ENCODE measurements around the gene CACHD1. TPM values are rescaled to one million over a fixed set of nuclear protein-coding genes. Genes with fewer than 3 reads are reported as not detected.

CACHD1 gene
- total and polyA plus RNA-seq, 7 donors: 1.1 to 5.8 (median 2.1) TPM

DNA sequence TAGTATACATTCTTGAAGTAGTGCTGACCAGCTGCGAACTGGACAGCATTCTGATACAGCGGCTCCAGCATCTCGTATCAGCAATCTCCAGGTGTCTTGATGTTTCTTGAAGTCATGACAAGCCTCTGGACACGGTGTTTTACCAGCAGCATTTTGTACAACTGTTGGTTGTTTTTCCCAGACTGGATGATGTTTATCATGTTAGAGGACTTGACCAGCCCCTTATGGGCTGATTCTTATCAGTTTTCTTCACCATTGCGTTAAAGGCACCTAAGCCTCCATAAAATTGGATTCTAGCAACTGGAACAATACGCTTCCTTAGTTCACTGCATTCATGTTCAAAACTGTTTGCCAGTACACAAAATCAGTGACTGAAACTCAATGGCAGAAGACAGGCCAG is 29.1 kb downstream of the CACHD1 start:
- H3K4me1 ChIP-seq: peaks cover 8% of the 10 kb centered on the region
- no peak overlapping the region for H3K4me3 ChIP-seq
- 77 to 85% (median 78%) methylated on average over 6 of the region's 6 CpGs for WGBS, 3 donors
- ATAC-seq (no peak), DNase-seq (no peak)
- H3K27ac ChIP-seq: no peak overlapping the region
- intact Hi-C loops (cut with DNase I): no loop called here
- no peaks in the 10 kb centered on the region for H3K27me3 ChIP-seq (ENCODE audit: insufficient read depth in 3 of 3, low read length in 2 of 3)
- no peaks in the 10 kb centered on the region for H3K9me3 ChIP-seq
- no peaks in the 10 kb centered on the region for H3K36me3 ChIP-seq (ENCODE audit: insufficient read depth in 1 of 2, low read depth in 1 of 2)
- TF ChIP-seq, protein P1, sequence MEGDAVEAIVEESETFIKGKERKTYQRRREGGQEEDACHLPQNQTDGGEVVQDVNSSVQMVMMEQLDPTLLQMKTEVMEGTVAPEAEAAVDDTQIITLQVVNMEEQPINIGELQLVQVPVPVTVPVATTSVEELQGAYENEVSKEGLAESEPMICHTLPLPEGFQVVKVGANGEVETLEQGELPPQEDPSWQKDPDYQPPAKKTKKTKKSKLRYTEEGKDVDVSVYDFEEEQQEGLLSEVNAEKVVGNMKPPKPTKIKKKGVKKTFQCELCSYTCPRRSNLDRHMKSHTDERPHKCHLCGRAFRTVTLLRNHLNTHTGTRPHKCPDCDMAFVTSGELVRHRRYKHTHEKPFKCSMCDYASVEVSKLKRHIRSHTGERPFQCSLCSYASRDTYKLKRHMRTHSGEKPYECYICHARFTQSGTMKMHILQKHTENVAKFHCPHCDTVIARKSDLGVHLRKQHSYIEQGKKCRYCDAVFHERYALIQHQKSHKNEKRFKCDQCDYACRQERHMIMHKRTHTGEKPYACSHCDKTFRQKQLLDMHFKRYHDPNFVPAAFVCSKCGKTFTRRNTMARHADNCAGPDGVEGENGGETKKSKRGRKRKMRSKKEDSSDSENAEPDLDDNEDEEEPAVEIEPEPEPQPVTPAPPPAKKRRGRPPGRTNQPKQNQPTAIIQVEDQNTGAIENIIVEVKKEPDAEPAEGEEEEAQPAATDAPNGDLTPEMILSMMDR (IDR thresholded peaks at IDR 0.05): no peak

DNA sequence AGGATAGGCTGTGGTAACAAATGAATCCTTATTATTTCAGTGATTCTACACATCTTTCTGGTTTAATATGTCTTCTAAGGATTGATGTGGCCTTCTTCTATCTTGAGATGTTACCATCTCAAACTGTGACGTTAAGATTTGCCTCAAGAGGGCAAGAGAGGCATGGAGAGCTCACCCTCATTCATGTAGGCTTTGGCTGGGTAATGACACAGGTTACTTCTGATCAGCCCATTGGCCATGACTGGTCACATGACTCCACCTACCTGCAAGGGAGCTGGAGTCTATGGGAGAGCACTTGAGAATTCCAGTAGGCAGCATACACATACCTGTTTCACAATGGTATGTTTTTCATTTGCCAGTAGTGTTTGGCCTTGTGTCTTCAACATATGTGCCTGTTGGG is 30.0 kb downstream of the CACHD1 start:
- H3K4me1 ChIP-seq: peaks cover 8% of the 10 kb centered on the region
- H3K9me3 ChIP-seq: no peaks in the 10 kb centered on the region
- 87 to 93% (median 92%) methylated on average over 1 of the region's 1 CpG for WGBS, 3 donors
- TF ChIP-seq, protein P1 (IDR thresholded peaks at IDR 0.05): no peak
- H3K27me3 ChIP-seq (ENCODE audit: insufficient read depth in 3 of 3, low read length in 2 of 3): no peaks in the 10 kb centered on the region
- H3K4me3 ChIP-seq: no peak overlapping the region
- intact Hi-C loops (cut with DNase I): no loop called here
- H3K36me3 ChIP-seq (ENCODE audit: insufficient read depth in 1 of 2, low read depth in 1 of 2): no peaks in the 10 kb centered on the region
- DNase-seq (no peak), ATAC-seq (no peak)
- H3K27ac ChIP-seq: no peak overlapping the region

DNA sequence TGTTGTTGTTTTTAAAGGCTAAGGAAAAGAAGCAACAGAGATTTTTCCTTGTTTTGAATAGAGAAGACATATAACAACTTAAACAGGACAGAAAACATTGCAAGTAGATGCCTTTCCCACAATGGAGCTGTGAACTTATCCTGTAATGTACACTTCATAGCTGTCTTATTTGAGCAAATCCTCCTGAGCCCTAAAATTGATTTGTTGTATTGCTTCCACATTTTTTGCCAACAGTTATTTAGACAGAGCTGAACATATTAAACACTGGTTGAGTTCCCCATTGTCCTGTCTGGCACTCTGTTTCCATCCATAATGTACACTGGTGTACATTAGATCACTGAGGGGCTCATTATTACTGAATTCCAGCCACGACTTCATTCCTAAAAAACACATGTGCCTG is 32.2 kb downstream of the CACHD1 start:
- Histone ChIP-seq H3K4me1 (peaks cover 12% of the 10 kb centered on the region), H3K36me3 (ENCODE audit: insufficient read depth in 1 of 2, low read depth in 1 of 2) (no peaks in the 10 kb centered on the region), H3K4me3 (no peak overlapping the region), H3K27me3 (ENCODE audit: insufficient read depth in 3 of 3, low read length in 2 of 3) (no peaks in the 10 kb centered on the region), H3K9me3 (no peaks in the 10 kb centered on the region), H3K27ac (no peak overlapping the region)
- DNase-seq (no peak), ATAC-seq (no peak)
- 49 to 64% (median 63%) methylated on average over 1 of the region's 1 CpG for WGBS, 3 donors
- intact Hi-C loops (cut with DNase I): no loop called here
- TF ChIP-seq, protein P1 (IDR thresholded peaks at IDR 0.05): no peak

DNA sequence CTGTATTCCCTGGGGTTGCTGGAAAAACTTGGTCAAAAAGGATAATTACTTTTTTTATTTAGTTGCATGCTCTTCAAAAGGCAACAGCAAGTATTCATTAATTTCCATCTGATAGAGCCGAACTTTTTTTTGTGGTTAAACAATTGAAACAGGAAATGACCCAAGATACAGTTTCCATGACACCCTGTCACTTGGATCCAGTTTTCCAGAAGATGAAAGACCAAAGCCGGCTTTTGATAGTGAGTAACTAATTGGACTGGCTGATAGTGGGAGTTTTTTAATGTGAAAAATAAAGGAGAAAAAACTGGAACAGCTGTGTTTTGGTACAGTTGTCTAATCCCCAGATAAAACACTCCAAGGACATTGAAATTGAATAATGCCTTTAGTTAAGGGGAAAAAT is 33.0 kb downstream of the CACHD1 start:
- Histone ChIP-seq H3K4me1 (peaks cover 12% of the 10 kb centered on the region), H3K9me3 (no peaks in the 10 kb centered on the region), H3K27me3 (ENCODE audit: insufficient read depth in 3 of 3, low read length in 2 of 3) (no peaks in the 10 kb centered on the region), H3K36me3 (ENCODE audit: insufficient read depth in 1 of 2, low read depth in 1 of 2) (no peaks in the 10 kb centered on the region), H3K27ac (no peak overlapping the region), H3K4me3 (no peak overlapping the region)
- DNase-seq: no peak
- TF ChIP-seq, protein P1 (IDR thresholded peaks at IDR 0.05): no peak
- no peak for ATAC-seq
- 22 to 34% (median 28%) methylated on average over 2 of the region's 2 CpGs for WGBS, 3 donors
- intact Hi-C loops (cut with DNase I): no loop called here

DNA sequence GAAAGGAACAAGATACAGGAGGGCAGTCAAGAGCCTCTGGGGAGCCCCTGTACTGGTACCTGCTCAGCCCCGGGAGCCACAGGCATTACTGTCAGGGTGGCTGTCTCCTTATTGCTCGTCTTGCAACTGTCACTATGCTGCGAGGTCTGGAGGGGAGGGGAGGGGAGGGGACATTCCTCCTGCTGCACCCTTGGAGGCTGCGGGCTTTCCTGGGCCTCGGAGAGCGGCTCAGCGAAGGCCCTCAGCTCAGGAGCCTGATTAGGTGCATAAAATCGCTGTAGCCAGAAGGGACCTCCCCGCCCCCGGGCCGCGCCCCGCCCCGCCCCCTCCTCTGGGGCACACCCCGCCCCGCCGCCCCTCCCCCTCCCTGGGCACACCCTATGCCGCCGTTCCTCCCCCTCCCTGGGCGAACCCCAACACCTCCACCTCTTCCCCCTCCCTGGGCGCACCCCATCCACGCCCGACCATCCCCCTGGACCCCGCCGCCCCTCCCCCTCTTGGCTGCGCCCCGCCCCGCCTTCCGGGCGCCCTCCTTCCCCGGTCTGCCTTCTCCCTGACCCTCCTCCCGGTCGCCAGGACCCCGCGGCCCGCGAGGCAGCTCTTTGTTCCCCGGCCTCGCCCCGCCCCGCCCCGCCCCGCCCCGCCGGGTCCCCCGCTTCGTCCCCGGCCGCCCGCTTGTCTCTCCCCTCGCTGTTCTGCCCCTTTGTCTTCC is 35.5 kb downstream of the CACHD1 start:
- WGBS, 3 donors: 1 to 8% (median 2%) methylated on average over 5 to 50 of the region's 51 CpGs
- Histone ChIP-seq H3K9me3 (no peaks in the 10 kb centered on the region), H3K36me3 (ENCODE audit: insufficient read depth in 1 of 2, low read depth in 1 of 2) (no peaks in the 10 kb centered on the region), H3K27me3 (ENCODE audit: insufficient read depth in 3 of 3, low read length in 2 of 3) (no peaks in the 10 kb centered on the region), H3K4me1 (peaks cover 12% of the 10 kb centered on the region), H3K4me3 (peak overlapping the region; percentile 69), H3K27ac (peak overlapping the region; percentile 12)
- DNase-seq (peak; percentile 34 to 63), ATAC-seq (peak; percentile 65 to 83 (median 72))
- intact Hi-C loops (cut with DNase I): loop anchor here in 1 of 2 donors (1.0 kb wide), 1 partner anchor 32 kb away; no protein-coding TSS in a partner anchor
- TF ChIP-seq, protein P1 (IDR thresholded peaks at IDR 0.05): no peak
